Measurements from ENCODE around the gene DNAH2. TPM values are rescaled to one million over a fixed set of nuclear protein-coding genes. Genes with fewer than 3 reads are reported as not detected.

Gene DNAH2
- total and polyA plus RNA-seq, 2 experiments from 2014 or later = 0.77 to 2.1 TPM

DNA sequence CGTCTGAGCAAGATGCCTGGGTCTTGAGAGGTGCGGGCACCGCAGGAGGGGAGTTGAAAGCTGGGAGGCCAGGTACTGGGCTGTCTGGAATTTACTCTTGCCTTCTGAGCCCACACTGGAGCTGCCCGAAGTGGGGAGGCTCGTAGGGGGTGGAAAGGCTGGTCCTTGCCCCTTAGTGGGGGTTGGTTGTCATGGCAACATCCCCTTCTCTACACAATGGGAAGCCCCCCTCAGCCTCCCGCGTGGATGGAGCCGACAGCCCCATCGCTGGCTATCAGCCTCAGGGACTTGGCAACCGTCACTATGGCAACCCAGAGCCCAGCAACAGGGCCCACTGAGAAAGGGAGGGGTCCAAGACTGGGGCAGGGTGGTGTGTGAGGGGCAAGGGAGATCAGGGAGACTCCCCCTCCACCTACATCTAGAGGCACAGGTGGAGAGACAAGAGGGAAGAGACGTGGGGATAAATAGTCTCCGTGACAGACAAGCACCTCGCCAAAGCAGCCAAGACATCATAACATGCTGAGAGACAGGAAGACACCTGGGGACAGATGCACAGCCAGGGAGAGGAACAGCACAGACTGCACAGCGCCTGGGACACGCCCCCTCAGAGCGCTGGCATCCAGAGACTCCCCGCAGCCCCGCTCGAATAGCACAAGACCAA is 5.3 kb upstream of the DNAH2 start:
- Histone ChIP-seq H3K79me2 (no peaks in the 10 kb centered on the region), H3K36me3 (replicated peaks; ENCODE audit: insufficient read depth, low read depth) (no peaks in the 10 kb centered on the region), H3K4me3 (no peak overlapping the region), H2AFZ (no peak overlapping the region), H3K27ac (no peak overlapping the region), H3K27me3 (peaks cover 16% of the 10 kb centered on the region), H3K9me3 (ENCODE audit: low read depth) (no peaks in the 10 kb centered on the region), H4K20me1 (ENCODE audit: insufficient read depth, poor library complexity, severe bottlenecking) (no peaks in the 10 kb centered on the region), H3K9me2 (replicated peaks; ENCODE audit: insufficient read depth) (no peaks in the 10 kb centered on the region), H3K4me2 (no peak overlapping the region), H3K4me1 (ENCODE audit: insufficient read depth) (peaks cover 4% of the 10 kb centered on the region)
- peak; percentile 20 for DNase-seq (ENCODE audit: low spot score)
- WGBS (ENCODE audit: low lambda C conversion rate, missing lambda C conversion rate) = 16% methylated on average over 19 of the region's 19 CpGs
- TF ChIP-seq EZH2phosphoT487 (IDR thresholded peaks at IDR 0.05; ENCODE audit: low read depth, severe bottlenecking, unreplicated experiment) (no peak), EZH2 (IDR thresholded peaks at IDR 0.05; ENCODE audit: borderline replicate concordance) (no peak)
- TF ChIP-seq, protein P1, sequence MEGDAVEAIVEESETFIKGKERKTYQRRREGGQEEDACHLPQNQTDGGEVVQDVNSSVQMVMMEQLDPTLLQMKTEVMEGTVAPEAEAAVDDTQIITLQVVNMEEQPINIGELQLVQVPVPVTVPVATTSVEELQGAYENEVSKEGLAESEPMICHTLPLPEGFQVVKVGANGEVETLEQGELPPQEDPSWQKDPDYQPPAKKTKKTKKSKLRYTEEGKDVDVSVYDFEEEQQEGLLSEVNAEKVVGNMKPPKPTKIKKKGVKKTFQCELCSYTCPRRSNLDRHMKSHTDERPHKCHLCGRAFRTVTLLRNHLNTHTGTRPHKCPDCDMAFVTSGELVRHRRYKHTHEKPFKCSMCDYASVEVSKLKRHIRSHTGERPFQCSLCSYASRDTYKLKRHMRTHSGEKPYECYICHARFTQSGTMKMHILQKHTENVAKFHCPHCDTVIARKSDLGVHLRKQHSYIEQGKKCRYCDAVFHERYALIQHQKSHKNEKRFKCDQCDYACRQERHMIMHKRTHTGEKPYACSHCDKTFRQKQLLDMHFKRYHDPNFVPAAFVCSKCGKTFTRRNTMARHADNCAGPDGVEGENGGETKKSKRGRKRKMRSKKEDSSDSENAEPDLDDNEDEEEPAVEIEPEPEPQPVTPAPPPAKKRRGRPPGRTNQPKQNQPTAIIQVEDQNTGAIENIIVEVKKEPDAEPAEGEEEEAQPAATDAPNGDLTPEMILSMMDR (IDR thresholded peaks at IDR 0.05; ENCODE audit: poor library complexity) = no peak

DNA sequence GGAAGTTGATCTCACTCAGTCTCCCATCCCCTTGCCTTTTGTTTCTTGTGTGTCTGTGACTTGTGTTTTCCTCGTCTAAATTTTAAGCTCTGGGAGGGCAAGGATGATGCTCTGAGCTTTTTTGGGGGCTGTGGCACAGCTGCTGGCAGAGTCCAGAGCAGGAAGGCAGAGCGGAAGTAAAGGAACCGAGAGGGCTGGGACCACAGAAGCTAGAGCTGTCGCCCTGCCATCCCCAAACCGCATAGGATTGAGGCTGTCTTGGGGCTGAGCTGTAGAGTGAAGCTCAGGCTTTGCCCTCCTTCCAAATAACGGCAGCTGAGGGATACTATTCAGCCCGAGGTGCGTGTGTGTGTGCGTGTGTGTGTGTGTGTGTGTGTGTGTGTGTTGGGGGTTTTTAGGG is 3.8 kb upstream of the DNAH2 start:
- Histone ChIP-seq H3K36me3 (replicated peaks; ENCODE audit: insufficient read depth, low read depth) (no peaks in the 10 kb centered on the region), H2AFZ (no peak overlapping the region), H3K79me2 (no peaks in the 10 kb centered on the region), H3K4me3 (no peak overlapping the region), H3K27me3 (peaks cover 16% of the 10 kb centered on the region), H3K4me2 (no peak overlapping the region), H3K27ac (no peak overlapping the region), H3K4me1 (ENCODE audit: insufficient read depth) (peaks cover 9% of the 10 kb centered on the region), H4K20me1 (ENCODE audit: insufficient read depth, poor library complexity, severe bottlenecking) (no peaks in the 10 kb centered on the region), H3K9me3 (ENCODE audit: low read depth) (no peaks in the 10 kb centered on the region), H3K9me2 (replicated peaks; ENCODE audit: insufficient read depth) (no peaks in the 10 kb centered on the region)
- TF ChIP-seq, protein P1 (IDR thresholded peaks at IDR 0.05; ENCODE audit: poor library complexity) = no peak
- TF ChIP-seq EZH2 (IDR thresholded peaks at IDR 0.05; ENCODE audit: borderline replicate concordance) = no peak
- no peak for TF ChIP-seq EZH2phosphoT487 (IDR thresholded peaks at IDR 0.05; ENCODE audit: low read depth, severe bottlenecking, unreplicated experiment)
- DNase-seq (ENCODE audit: low spot score) = no peak
- 54% methylated on average over 9 of the region's 9 CpGs for WGBS (ENCODE audit: low lambda C conversion rate, missing lambda C conversion rate)

DNA sequence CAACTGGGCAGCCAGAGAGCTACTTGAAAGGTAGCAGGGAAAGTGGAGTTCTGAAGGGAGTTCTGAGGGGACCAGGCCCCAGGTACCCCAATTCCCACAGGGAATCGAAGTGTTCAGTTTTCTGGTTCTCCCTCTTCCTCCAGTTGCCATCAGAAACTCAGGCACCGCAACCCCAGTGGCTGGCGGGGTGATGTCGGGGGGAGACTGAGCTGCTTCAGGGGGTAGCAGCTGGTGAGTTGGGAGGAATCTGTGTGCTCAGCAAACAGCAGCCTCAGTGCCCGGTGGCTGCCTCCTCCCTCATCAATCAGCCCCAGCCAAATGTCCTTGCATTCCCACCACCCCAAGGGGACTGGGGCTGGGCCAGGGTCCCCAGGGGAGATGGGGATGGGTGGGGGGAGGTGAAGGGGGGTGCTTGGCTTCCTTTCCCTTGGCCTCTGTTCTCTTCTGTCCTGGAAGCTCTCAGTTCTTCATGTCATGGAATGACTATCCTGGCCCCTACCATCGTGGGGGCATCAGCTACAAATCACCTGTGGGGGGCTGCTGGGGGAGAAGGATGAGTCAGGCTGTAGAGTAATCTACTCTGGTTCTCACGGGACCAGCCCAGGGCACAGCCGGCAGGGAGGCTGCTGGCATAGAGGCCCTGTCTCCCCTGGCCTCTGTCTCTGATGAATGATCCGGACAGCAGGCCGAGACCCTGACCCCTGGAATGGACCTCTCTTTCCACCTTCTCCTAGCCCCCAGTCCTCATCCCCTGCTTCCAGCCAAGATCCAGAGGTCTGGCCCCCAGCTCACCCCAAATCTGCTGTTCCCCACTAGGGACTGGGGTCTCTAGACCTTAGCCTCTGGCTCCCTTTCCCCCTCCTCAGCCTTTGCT is 2.6 kb upstream of the DNAH2 start:
- H2AFZ ChIP-seq = no peak overlapping the region
- TF ChIP-seq, protein P1 (IDR thresholded peaks at IDR 0.05; ENCODE audit: poor library complexity) = no peak
- no peak for TF ChIP-seq EZH2phosphoT487 (IDR thresholded peaks at IDR 0.05; ENCODE audit: low read depth, severe bottlenecking, unreplicated experiment)
- no peak for TF ChIP-seq EZH2 (IDR thresholded peaks at IDR 0.05; ENCODE audit: borderline replicate concordance)
- H3K4me2 ChIP-seq = no peak overlapping the region
- peaks cover 23% of the 10 kb centered on the region for H3K27me3 ChIP-seq
- no peak overlapping the region for H3K4me3 ChIP-seq
- no peaks in the 10 kb centered on the region for H3K36me3 ChIP-seq (replicated peaks; ENCODE audit: insufficient read depth, low read depth)
- H3K27ac ChIP-seq = no peak overlapping the region
- H3K79me2 ChIP-seq = no peaks in the 10 kb centered on the region
- no peaks in the 10 kb centered on the region for H3K9me3 ChIP-seq (ENCODE audit: low read depth)
- no peaks in the 10 kb centered on the region for H3K9me2 ChIP-seq (replicated peaks; ENCODE audit: insufficient read depth)
- 78% methylated on average over 9 of the region's 10 CpGs for WGBS (ENCODE audit: low lambda C conversion rate, missing lambda C conversion rate)
- H3K4me1 ChIP-seq (ENCODE audit: insufficient read depth) = peaks cover 9% of the 10 kb centered on the region
- H4K20me1 ChIP-seq (ENCODE audit: insufficient read depth, poor library complexity, severe bottlenecking) = no peaks in the 10 kb centered on the region
- DNase-seq (ENCODE audit: low spot score) = no peak

Data from hepatocyte (in vitro differentiated cells).